GM19099 (cell line): Measurements from ENCODE around the gene WDR38.

Experiments
- POLR2A ChIP-seq: IDR thresholded peaks from 3 replicates; pipeline ENCODE4 v1.6.1; 2011; ENCODE audit warnings: low read depth; ENCODE audit not compliant: insufficient read length; ENCODE audit errors: extremely low read depth

The WDR38 gene

GRCh38 chr9:124886866-124887492 is 33.7 kb downstream of the WDR38 start:
- no peak for TF ChIP-seq POLR2A

GRCh38 chr9:124887832-124888231 is 34.6 kb downstream of the WDR38 start:
- TF ChIP-seq POLR2A, result no peak

GRCh38 chr9:124889006-124889405 is 35.7 kb downstream of the WDR38 start:
- no peak for TF ChIP-seq POLR2A

GRCh38 chr9:124890179-124890578 is 36.9 kb downstream of the WDR38 start:
- TF ChIP-seq POLR2A, result no peak

GRCh38 chr9:124894035-124894740 is 40.9 kb downstream of the WDR38 start:
- TF ChIP-seq POLR2A, result no peak

GRCh38 chr9:124894741-124895170 is 41.5 kb downstream of the WDR38 start:
- TF ChIP-seq POLR2A, result no peak

GRCh38 chr9:124897570-124898460 is 44.6 kb downstream of the WDR38 start:
- TF ChIP-seq POLR2A, result no peak

- TF ChIP-seq POLR2A, result no peak
Observed at GRCh38 chr9:124899845-124900244, 46.6 kb downstream of the WDR38 start.

- no peak for TF ChIP-seq POLR2A
Observed at GRCh38 chr9:124906966-124907365, 53.7 kb downstream of the WDR38 start.
